Epithelial cell of proximal tubule (primary cell): ENCODE results near the gene SLC22A1. TPM values are rescaled to one million over a fixed set of nuclear protein-coding genes. Genes with fewer than 3 reads are reported as not detected.

Source experiments
- DNase-seq: peaks from one replicate; pipeline ENCODE4 v3.0.0-alpha.2; 2011; ENCODE audit warnings: low read depth
- H3K4me3 ChIP-seq: 2 replicates; pipeline ENCODE4 v1.5.1; 2011; ENCODE audit warnings: low read depth, mild to moderate bottlenecking, low read length
- CTCF ChIP-seq: conservative IDR thresholded peaks from 2 replicates; pipeline ENCODE4 v1.5.1; 2012; ENCODE audit warnings: low read depth, mild to moderate bottlenecking, low read length
- total RNA-seq: library from RNA; depleted of rRNA; stranded (reverse); fragments of >200 nt; gene quantifications from 2 replicates; pipeline ENCODE4 v1.2.3, GENCODE V29; 2015

The SLC22A1 gene
- total RNA-seq, 1 donor from 2014 or later = 0.12 TPM

- H3K4me3 ChIP-seq = no peak overlapping the region
- no peak for TF ChIP-seq CTCF
- no peak for DNase-seq
Measured at GRCh38 chr6:160194808-160195207, 73.2 kb downstream of the SLC22A1 start.

- no peak for DNase-seq
- TF ChIP-seq CTCF = no peak
- no peak overlapping the region for H3K4me3 ChIP-seq
Measured at GRCh38 chr6:160197662-160198061, 76.0 kb downstream of the SLC22A1 start.

GRCh38 chr6:160198606-160199211, 77.1 kb downstream of the SLC22A1 start:
- TF ChIP-seq CTCF = no peak
- DNase-seq = peak; percentile 59
- no peak overlapping the region for H3K4me3 ChIP-seq

- no peak for TF ChIP-seq CTCF
- no peak overlapping the region for H3K4me3 ChIP-seq
- no peak for DNase-seq
Measured at GRCh38 chr6:160201061-160201460, 79.4 kb downstream of the SLC22A1 start.

- no peak for TF ChIP-seq CTCF
- peak; percentile 40 for DNase-seq
- no peak overlapping the region for H3K4me3 ChIP-seq
Measured at GRCh38 chr6:160202411-160202810, 80.8 kb downstream of the SLC22A1 start.

- no peak for TF ChIP-seq CTCF
- no peak for DNase-seq
- H3K4me3 ChIP-seq = no peak overlapping the region
Measured at GRCh38 chr6:160203076-160203475, 81.5 kb downstream of the SLC22A1 start.

GRCh38 chr6:160203522-160203921, 81.9 kb downstream of the SLC22A1 start:
- DNase-seq = no peak
- no peak for TF ChIP-seq CTCF
- H3K4me3 ChIP-seq = no peak overlapping the region
